Mesothelial cell of epicardium (in vitro differentiated cells): ENCODE measurements around the gene MESP1. TPM values are rescaled to one million over a fixed set of nuclear protein-coding genes. Genes with fewer than 3 reads are reported as not detected.

Source experiments
- DNase-seq, 2 experiments: peaks; one replicate each; pipeline ENCODE4 v3.0.0; 2021; ENCODE audit warnings: low spot score in 2 of 2; ENCODE audit not compliant: unreplicated experiment in 2 of 2
- H3K27ac Mint-ChIP-seq: 2 replicates; pipeline ENCODE4 v1.8.0; 2021; ENCODE audit warnings: mixed read lengths
- H3K27me3 Mint-ChIP-seq: 2 replicates; pipeline ENCODE4 v1.8.0; 2021; ENCODE audit warnings: low read depth, mixed read lengths
- H3K36me3 Mint-ChIP-seq: 2 replicates; pipeline ENCODE4 v1.8.0; 2021; ENCODE audit warnings: mixed read lengths
- H3K4me1 Mint-ChIP-seq: 2 replicates; pipeline ENCODE4 v1.8.0; 2021; ENCODE audit warnings: mixed read lengths
- H3K4me3 Mint-ChIP-seq: 2 replicates; pipeline ENCODE4 v1.8.0; 2021; ENCODE audit warnings: mild to moderate bottlenecking, moderate library complexity, mixed read lengths
- H3K9me3 Mint-ChIP-seq: 2 replicates; pipeline ENCODE4 v1.8.0; 2021; ENCODE audit warnings: mixed read lengths
- total RNA-seq: library from RNA; stranded (reverse); gene quantifications from 3 replicates; pipeline ENCODE4 v1.2.1, GENCODE V29; 2021
- TF ChIP-seq, protein P1 (sequence below): fragments of 200-600 bp; sonication (generic); IDR thresholded peaks from one replicate; pipeline ENCODE4 v1.5.0; 2021; ENCODE audit warnings: antibody characterized with exemption; ENCODE audit not compliant: unreplicated experiment

MESP1 gene
- total RNA-seq, 1 donor from 2014 or later: not detected

GRCh38 chr15:89724621-89725020 lies 26.4 kb downstream of the MESP1 start:
- peaks cover 18% of the 10 kb centered on the region for H3K9me3 Mint-ChIP-seq
- no peak for DNase-seq
- no peak overlapping the region for H3K4me3 Mint-ChIP-seq
- TF ChIP-seq, protein P1, sequence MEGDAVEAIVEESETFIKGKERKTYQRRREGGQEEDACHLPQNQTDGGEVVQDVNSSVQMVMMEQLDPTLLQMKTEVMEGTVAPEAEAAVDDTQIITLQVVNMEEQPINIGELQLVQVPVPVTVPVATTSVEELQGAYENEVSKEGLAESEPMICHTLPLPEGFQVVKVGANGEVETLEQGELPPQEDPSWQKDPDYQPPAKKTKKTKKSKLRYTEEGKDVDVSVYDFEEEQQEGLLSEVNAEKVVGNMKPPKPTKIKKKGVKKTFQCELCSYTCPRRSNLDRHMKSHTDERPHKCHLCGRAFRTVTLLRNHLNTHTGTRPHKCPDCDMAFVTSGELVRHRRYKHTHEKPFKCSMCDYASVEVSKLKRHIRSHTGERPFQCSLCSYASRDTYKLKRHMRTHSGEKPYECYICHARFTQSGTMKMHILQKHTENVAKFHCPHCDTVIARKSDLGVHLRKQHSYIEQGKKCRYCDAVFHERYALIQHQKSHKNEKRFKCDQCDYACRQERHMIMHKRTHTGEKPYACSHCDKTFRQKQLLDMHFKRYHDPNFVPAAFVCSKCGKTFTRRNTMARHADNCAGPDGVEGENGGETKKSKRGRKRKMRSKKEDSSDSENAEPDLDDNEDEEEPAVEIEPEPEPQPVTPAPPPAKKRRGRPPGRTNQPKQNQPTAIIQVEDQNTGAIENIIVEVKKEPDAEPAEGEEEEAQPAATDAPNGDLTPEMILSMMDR: no peak
- no peak overlapping the region for H3K27ac Mint-ChIP-seq
- H3K36me3 Mint-ChIP-seq: no peaks in the 10 kb centered on the region
- H3K4me1 Mint-ChIP-seq: no peaks in the 10 kb centered on the region
- peaks cover 20% of the 10 kb centered on the region for H3K27me3 Mint-ChIP-seq

- H3K36me3 Mint-ChIP-seq: no peaks in the 10 kb centered on the region
- DNase-seq: no peak
- H3K4me3 Mint-ChIP-seq: no peak overlapping the region
- H3K27me3 Mint-ChIP-seq: peaks cover 16% of the 10 kb centered on the region
- no peaks in the 10 kb centered on the region for H3K4me1 Mint-ChIP-seq
- H3K9me3 Mint-ChIP-seq: peaks cover 18% of the 10 kb centered on the region
- no peak overlapping the region for H3K27ac Mint-ChIP-seq
- TF ChIP-seq, protein P1: no peak
Measured at GRCh38 chr15:89723031-89723430, 28.0 kb downstream of the MESP1 start.

DNA sequence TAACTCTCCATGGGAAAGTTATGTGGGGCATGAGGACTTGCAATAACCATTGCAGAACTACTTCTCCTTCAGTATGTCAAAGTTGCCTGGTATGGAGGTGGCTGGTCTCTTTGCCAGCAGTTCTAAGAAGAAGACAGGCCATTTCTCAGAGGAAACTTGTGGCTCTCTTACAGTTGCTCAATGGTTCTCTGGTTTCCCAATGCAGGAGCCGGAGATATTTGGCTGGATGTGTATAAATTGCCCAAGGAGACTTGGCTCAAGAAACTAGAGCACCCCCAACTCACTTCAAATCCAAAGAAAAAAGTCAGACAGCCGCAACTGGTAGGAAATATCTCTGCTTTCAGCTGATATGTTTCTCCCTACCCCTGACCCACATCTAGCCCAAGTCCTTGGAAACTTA lies 36.3 kb downstream of the MESP1 start:
- no peak for DNase-seq
- H3K27me3 Mint-ChIP-seq: peaks cover 10% of the 10 kb centered on the region

GRCh38 chr15:89707577-89707976 lies 43.5 kb downstream of the MESP1 start:
- Mint-ChIP-seq H3K27ac (no peak overlapping the region), H3K4me3 (no peak overlapping the region), H3K4me1 (no peaks in the 10 kb centered on the region), H3K36me3 (no peaks in the 10 kb centered on the region), H3K27me3 (peaks cover 23% of the 10 kb centered on the region), H3K9me3 (peaks cover 11% of the 10 kb centered on the region)
- TF ChIP-seq, protein P1: no peak
- no peak for DNase-seq

More for the DNA sequence above, 36.3 kb downstream of the MESP1 start:
- no peaks in the 10 kb centered on the region for H3K4me1 Mint-ChIP-seq
- H3K27ac Mint-ChIP-seq: no peak overlapping the region
- H3K36me3 Mint-ChIP-seq: no peaks in the 10 kb centered on the region
- TF ChIP-seq, protein P1: no peak
- H3K4me3 Mint-ChIP-seq: no peak overlapping the region
- peaks cover 11% of the 10 kb centered on the region for H3K9me3 Mint-ChIP-seq

GRCh38 chr15:89704411-89704810 lies 46.6 kb downstream of the MESP1 start:
- no peak overlapping the region for H3K27ac Mint-ChIP-seq
- H3K36me3 Mint-ChIP-seq: no peaks in the 10 kb centered on the region
- H3K4me1 Mint-ChIP-seq: no peaks in the 10 kb centered on the region
- H3K9me3 Mint-ChIP-seq: no peaks in the 10 kb centered on the region
- TF ChIP-seq, protein P1: no peak
- H3K27me3 Mint-ChIP-seq: peaks cover 22% of the 10 kb centered on the region
- no peak overlapping the region for H3K4me3 Mint-ChIP-seq
- DNase-seq: no peak

Other genes starting within 250 kb of the MESP1 start
- gene TICRR, start 175.8 kb downstream of the MESP1 start, total RNA-seq: 9.1 to 10.2 TPM (median 9.9 TPM) in 3 replicates
- gene KIF7, start 95.8 kb downstream of the MESP1 start, total RNA-seq: 26.5 to 30.1 TPM (median 26.6 TPM) in 3 replicates
- 0.27 to 0.58 TPM (median 0.31 TPM) in 3 replicates for gene PLIN1, start 71.9 kb downstream of the MESP1 start, total RNA-seq
- gene PEX11A, start 60.5 kb downstream of the MESP1 start, total RNA-seq: 6.3 to 7.3 TPM (median 6.5 TPM) in 3 replicates
- 0.34 to 0.54 TPM (median 0.40 TPM) in 3 replicates for gene WDR93, start 60.4 kb downstream of the MESP1 start, total RNA-seq
- gene MESP2, start 25.1 kb upstream of the MESP1 start, total RNA-seq: 0.29 TPM in 1 of 3 replicates, not detected in the others
- gene ANPEP, start 63.6 kb upstream of the MESP1 start, total RNA-seq: 12.5 to 16.3 TPM (median 15.8 TPM) in 3 replicates
- gene AP3S2, start 142.7 kb upstream of the MESP1 start, total RNA-seq: 25.3 to 28.3 TPM (median 26.5 TPM) in 3 replicates
- 26.4 to 29.2 TPM (median 26.4 TPM) in 3 replicates for gene ARPIN, start 161.7 kb upstream of the MESP1 start, total RNA-seq